HEK293 (cell line): ENCODE measurements around the gene OR2Y1.

Experiments
- CTCF ChIA-PET: fragments of 350-600 bp; formaldehyde crosslinking; extraction: SDS; loops from one replicate; lab custom pipeline; 2021; ENCODE audit warnings: antibody characterized with exemption; lab: Yijun Ruan, JAX
- POLR2A ChIA-PET: fragments of 300-600 bp; formaldehyde crosslinking; extraction: SDS; loops from one replicate; lab custom pipeline; 2020; ENCODE audit warnings: antibody characterized with exemption, inconsistent platforms; lab: Yijun Ruan, JAX
- H3K27ac ChIP-seq: fragments of 200-500 bp; sonication (Bioruptor generic); 2 replicates; pipeline ENCODE4 v1.5.1; 2014; ENCODE audit warnings: low read depth, low read length, control low read depth, inconsistent platforms; ENCODE audit errors: extremely low read depth
- H3K36me3 ChIP-seq, 2 experiments: fragments of 200-500 bp in 1 of 2; sonication (Bioruptor generic) in 1 of 2; 1 replicate in 1 of 2; 2 replicates in 1 of 2; pipeline ENCODE4 v1.5.1; 2014 to 2017; ENCODE audit warnings: inconsistent platforms in 2 of 2, low read length in 2 of 2; ENCODE audit not compliant: control insufficient read depth in 2 of 2, insufficient read depth in 1 of 2
- H3K4me1 ChIP-seq: fragments of 200-500 bp; sonication (Bioruptor generic); 2 replicates; pipeline ENCODE4 v1.5.1; 2014; ENCODE audit warnings: mild to moderate bottlenecking, low read length, inconsistent platforms; ENCODE audit not compliant: control insufficient read depth, insufficient read depth
- H3K4me3 ChIP-seq: 2 replicates; pipeline ENCODE4 v1.5.1; 2011; ENCODE audit warnings: low read depth, mild to moderate bottlenecking, control low read depth, low read length, moderate library complexity
- H3K9me3 ChIP-seq: fragments of 200-500 bp; sonication (Bioruptor generic); 2 replicates; pipeline ENCODE4 v1.5.1; 2014; ENCODE audit warnings: low read depth, low read length, inconsistent platforms; ENCODE audit not compliant: control insufficient read depth, insufficient read depth
- GFI1B ChIP-seq: fragments of 450-650 bp; formaldehyde crosslinking; IDR thresholded peaks from 2 replicates; pipeline ENCODE4 v1.5.1; 2016; ENCODE audit warnings: missing biosample characterization, missing genetic modification characterization
- KLF8 ChIP-seq: fragments of 450-650 bp; formaldehyde crosslinking; IDR thresholded peaks from 2 replicates; pipeline ENCODE4 v1.5.1; 2016; ENCODE audit warnings: missing biosample characterization, missing genetic modification characterization
- PRDM1 ChIP-seq: fragments of 450-650 bp; formaldehyde crosslinking; IDR thresholded peaks from 2 replicates; pipeline ENCODE4; 2016; ENCODE audit warnings: missing biosample characterization, missing genetic modification characterization
- SETDB1 ChIP-seq: IDR thresholded peaks from one replicate; pipeline ENCODE4 v1.6.1; 2017; ENCODE audit warnings: mild to moderate bottlenecking, low read length, moderate library complexity, mixed read lengths; ENCODE audit not compliant: insufficient read length
- ZBTB20 ChIP-seq: fragments of 450-650 bp; formaldehyde crosslinking; IDR thresholded peaks from 2 replicates; pipeline ENCODE4 v1.5.1; 2016; ENCODE audit warnings: missing biosample characterization, missing genetic modification characterization
- ZFP37 ChIP-seq: fragments of 450-650 bp; formaldehyde crosslinking; IDR thresholded peaks from 2 replicates; pipeline ENCODE4 v1.5.1; 2016; ENCODE audit warnings: missing biosample characterization, missing genetic modification characterization
- ZIC2 ChIP-seq: fragments of 450-650 bp; formaldehyde crosslinking; IDR thresholded peaks from 2 replicates; pipeline ENCODE4 v1.5.1; 2016; ENCODE audit warnings: missing biosample characterization, missing genetic modification characterization
- ZNF121 ChIP-seq: fragments of 450-650 bp; formaldehyde crosslinking; IDR thresholded peaks from 2 replicates; pipeline ENCODE4 v1.5.1; 2016; ENCODE audit warnings: missing biosample characterization, missing genetic modification characterization
- ZNF138 ChIP-seq: fragments of 450-650 bp; formaldehyde crosslinking; IDR thresholded peaks from 2 replicates; pipeline ENCODE4 v1.5.1; 2016; ENCODE audit warnings: missing biosample characterization, missing genetic modification characterization, borderline replicate concordance
- ZNF146 ChIP-seq: fragments of 450-650 bp; formaldehyde crosslinking; IDR thresholded peaks from 2 replicates; pipeline ENCODE4 v1.5.1; 2016; ENCODE audit warnings: missing biosample characterization, missing genetic modification characterization
- ZNF175 ChIP-seq: fragments of 450-650 bp; formaldehyde crosslinking; IDR thresholded peaks from 2 replicates; pipeline ENCODE4 v1.5.1; 2016; ENCODE audit warnings: missing biosample characterization, missing genetic modification characterization
- ZNF214 ChIP-seq: fragments of 450-650 bp; formaldehyde crosslinking; IDR thresholded peaks from 2 replicates; pipeline ENCODE4 v1.5.1; 2017; ENCODE audit warnings: missing biosample characterization, mild to moderate bottlenecking, missing genetic modification characterization, borderline replicate concordance
- ZNF24 ChIP-seq: fragments of 450-650 bp; formaldehyde crosslinking; IDR thresholded peaks from 2 replicates; pipeline ENCODE4 v1.5.1; 2016; ENCODE audit warnings: missing biosample characterization, missing genetic modification characterization
- ZNF248 ChIP-seq: fragments of 450-650 bp; formaldehyde crosslinking; IDR thresholded peaks from 2 replicates; pipeline ENCODE4 v1.5.1; 2017; ENCODE audit warnings: missing biosample characterization, missing genetic modification characterization
- ZNF350 ChIP-seq: fragments of 450-650 bp; formaldehyde crosslinking; IDR thresholded peaks from 2 replicates; pipeline ENCODE4 v1.5.0; 2017; ENCODE audit warnings: missing biosample characterization, mild to moderate bottlenecking, missing genetic modification characterization
- ZNF423 ChIP-seq: fragments of 450-650 bp; formaldehyde crosslinking; IDR thresholded peaks from 2 replicates; pipeline ENCODE4 v1.5.1; 2016; ENCODE audit warnings: missing biosample characterization, missing genetic modification characterization
- ZNF610 ChIP-seq: fragments of 450-650 bp; formaldehyde crosslinking; IDR thresholded peaks from 2 replicates; pipeline ENCODE4 v1.5.1; 2016; ENCODE audit warnings: missing biosample characterization, missing genetic modification characterization, borderline replicate concordance
- TF ChIP-seq, protein P1 (sequence below): fragments of 450-650 bp; formaldehyde crosslinking; IDR thresholded peaks from 2 replicates; pipeline ENCODE4 v1.5.1; 2016; ENCODE audit warnings: missing biosample characterization, missing genetic modification characterization
- TF ChIP-seq, protein P2 (sequence below): fragments of 450-650 bp; formaldehyde crosslinking; IDR thresholded peaks from 2 replicates; pipeline ENCODE4; 2016; ENCODE audit warnings: missing biosample characterization, missing genetic modification characterization
- TF ChIP-seq, protein P3 (sequence below): fragments of 450-650 bp; formaldehyde crosslinking; IDR thresholded peaks from 2 replicates; pipeline ENCODE4 v1.5.1; 2017; ENCODE audit warnings: missing biosample characterization, missing genetic modification characterization

The OR2Y1 gene

DNA sequence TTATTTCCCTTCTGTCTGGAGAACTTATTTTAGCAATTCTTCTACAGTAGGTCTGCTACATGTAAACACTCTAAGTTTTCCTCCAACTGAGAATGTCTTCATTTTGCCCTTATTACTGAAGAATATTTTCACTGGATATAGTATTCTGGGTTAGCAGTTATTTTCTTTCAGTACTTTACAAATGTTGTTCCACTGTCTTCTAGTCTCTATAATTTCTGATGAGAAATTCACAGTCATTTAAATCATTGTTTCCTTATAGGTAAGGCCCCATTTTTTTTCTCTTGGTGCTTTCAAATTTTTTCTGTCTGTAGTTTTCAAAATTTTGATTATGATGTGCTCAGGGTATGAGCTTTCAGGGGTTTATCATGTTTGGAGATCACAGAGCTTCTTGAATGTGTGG is 32.0 kb upstream of the OR2Y1 start:
- CTCF ChIA-PET: interaction anchor here (0.6 kb wide), 1 partner anchor 9 kb away, joined by 3 read pairs; no protein-coding TSS in a partner anchor

DNA sequence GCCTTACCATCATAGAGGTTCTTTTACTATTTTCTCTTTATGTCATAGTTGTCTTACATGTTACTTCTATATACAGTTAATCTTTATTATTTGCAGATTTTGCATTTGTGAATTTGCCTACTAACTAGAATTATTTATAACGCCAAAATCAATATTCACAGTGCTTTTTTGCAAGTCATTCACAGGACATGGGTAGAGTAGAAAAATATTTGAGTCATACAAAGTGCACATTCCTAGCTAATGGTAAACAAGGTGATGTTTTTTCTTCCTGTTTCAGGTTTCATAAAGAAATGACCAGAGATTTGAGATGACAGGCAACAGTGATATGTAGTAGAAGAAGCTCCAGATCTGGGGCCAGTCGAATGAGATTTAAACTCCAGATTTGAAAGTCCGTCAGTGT is 30.0 kb upstream of the OR2Y1 start:
- Histone ChIP-seq H3K4me1 (no peaks in the 10 kb centered on the region), H3K4me3 (no peak overlapping the region), H3K27ac (no peak overlapping the region), H3K36me3 (no peaks in the 10 kb centered on the region), H3K9me3 (no peaks in the 10 kb centered on the region)
- ChIA-PET CTCF (no interaction called here), POLR2A (no interaction called here)
- TF ChIP-seq, protein P1, sequence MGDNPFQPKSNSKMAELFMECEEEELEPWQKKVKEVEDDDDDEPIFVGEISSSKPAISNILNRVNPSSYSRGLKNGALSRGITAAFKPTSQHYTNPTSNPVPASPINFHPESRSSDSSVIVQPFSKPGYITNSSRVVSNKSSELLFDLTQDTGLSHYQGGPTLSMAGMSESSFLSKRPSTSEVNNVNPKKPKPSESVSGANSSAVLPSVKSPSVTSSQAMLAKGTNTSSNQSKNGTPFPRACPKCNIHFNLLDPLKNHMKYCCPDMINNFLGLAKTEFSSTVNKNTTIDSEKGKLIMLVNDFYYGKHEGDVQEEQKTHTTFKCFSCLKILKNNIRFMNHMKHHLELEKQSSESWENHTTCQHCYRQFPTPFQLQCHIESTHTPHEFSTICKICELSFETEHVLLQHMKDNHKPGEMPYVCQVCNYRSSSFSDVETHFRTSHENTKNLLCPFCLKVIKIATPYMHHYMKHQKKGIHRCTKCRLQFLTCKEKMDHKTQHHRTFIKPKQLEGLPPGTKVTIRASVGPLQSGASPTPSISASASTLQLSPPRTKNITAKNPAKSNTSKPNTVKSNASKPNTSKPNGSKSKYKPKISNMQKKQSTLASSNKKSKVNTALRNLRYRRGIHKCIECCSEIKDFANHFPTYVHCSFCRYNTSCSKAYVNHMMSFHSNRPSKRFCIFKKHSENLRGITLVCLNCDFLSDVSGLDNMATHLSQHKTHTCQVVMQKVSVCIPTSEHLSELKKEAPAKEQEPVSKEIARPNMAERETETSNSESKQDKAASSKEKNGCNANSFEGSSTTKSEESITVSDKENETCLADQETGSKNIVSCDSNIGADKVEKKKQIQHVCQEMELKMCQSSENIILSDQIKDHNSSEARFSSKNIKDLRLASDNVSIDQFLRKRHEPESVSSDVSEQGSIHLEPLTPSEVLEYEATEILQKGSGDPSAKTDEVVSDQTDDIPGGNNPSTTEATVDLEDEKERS (tag by site-specific recombination): no peak
- TF ChIP-seq ZNF121 (tag by site-specific recombination) (no peak), GFI1B (tag by site-specific recombination) (no peak), ZNF146 (tag by site-specific recombination) (no peak), ZNF350 (tag by site-specific recombination) (no peak), ZBTB20 (tag by site-specific recombination) (no peak), ZNF138 (tag by site-specific recombination) (no peak), KLF8 (no peak), ZNF24 (tag by site-specific recombination) (no peak), PRDM1 (tag by site-specific recombination) (no peak), ZNF423 (tag by site-specific recombination) (no peak), ZNF248 (tag by site-specific recombination) (no peak), ZFP37 (tag by site-specific recombination) (no peak), ZNF175 (no peak), ZNF610 (no peak), ZNF214 (tag by site-specific recombination) (no peak)
- TF ChIP-seq, protein P2, sequence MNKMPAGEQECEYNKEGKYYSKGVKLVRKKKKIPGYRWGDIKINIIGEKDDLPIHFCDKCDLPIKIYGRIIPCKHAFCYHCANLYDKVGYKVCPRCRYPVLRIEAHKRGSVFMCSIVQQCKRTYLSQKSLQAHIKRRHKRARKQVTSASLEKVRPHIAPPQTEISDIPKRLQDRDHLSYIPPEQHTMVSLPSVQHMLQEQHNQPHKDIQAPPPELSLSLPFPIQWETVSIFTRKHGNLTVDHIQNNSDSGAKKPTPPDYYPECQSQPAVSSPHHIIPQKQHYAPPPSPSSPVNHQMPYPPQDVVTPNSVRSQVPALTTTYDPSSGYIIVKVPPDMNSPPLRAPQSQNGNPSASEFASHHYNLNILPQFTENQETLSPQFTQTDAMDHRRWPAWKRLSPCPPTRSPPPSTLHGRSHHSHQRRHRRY: no peak
- TF ChIP-seq, protein P3, sequence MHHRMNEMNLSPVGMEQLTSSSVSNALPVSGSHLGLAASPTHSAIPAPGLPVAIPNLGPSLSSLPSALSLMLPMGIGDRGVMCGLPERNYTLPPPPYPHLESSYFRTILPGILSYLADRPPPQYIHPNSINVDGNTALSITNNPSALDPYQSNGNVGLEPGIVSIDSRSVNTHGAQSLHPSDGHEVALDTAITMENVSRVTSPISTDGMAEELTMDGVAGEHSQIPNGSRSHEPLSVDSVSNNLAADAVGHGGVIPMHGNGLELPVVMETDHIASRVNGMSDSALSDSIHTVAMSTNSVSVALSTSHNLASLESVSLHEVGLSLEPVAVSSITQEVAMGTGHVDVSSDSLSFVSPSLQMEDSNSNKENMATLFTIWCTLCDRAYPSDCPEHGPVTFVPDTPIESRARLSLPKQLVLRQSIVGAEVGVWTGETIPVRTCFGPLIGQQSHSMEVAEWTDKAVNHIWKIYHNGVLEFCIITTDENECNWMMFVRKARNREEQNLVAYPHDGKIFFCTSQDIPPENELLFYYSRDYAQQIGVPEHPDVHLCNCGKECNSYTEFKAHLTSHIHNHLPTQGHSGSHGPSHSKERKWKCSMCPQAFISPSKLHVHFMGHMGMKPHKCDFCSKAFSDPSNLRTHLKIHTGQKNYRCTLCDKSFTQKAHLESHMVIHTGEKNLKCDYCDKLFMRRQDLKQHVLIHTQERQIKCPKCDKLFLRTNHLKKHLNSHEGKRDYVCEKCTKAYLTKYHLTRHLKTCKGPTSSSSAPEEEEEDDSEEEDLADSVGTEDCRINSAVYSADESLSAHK (tag by site-specific recombination): no peak

More for the DNA sequence above, 32.0 kb upstream of the OR2Y1 start:
- Histone ChIP-seq H3K27ac (no peak overlapping the region), H3K4me1 (no peaks in the 10 kb centered on the region), H3K9me3 (no peaks in the 10 kb centered on the region), H3K4me3 (no peak overlapping the region), H3K36me3 (no peaks in the 10 kb centered on the region)
- POLR2A ChIA-PET: no interaction called here
- TF ChIP-seq SETDB1 (peak; percentile 91), ZIC2 (tag by site-specific recombination) (no peak)
